Measurements from ENCODE around the gene GBP7. TPM values are rescaled to one million over a fixed set of nuclear protein-coding genes. Genes with fewer than 3 reads are reported as not detected.

GBP7 gene
- total and polyA plus RNA-seq, 4 donors: 0.89 to 27.8 (median 16.8) TPM

- Histone ChIP-seq H3K27ac (ENCODE audit: low read depth in 1 of 2, low read length in 2 of 2) (peak overlapping the region; percentile 78 to 89), H3K4me1 (ENCODE audit: control insufficient read depth in 4 of 4, insufficient read depth in 4 of 4, low read length in 3 of 4) (peaks cover 0 to 8% (median 3%) of the 10 kb centered on the region in 4 donors), H3K4me3 (ENCODE audit: low read depth in 1 of 3, low read length in 3 of 3) (peak overlapping the region; percentile 57 to 96 (median 80)), H3K27me3 (ENCODE audit: control insufficient read depth in 4 of 4, insufficient read depth in 4 of 4, low read length in 3 of 4) (no peaks in the 10 kb centered on the region), H3K9ac (ENCODE audit: low read depth in 1 of 2, low read length in 2 of 2) (peak overlapping the region; percentile 83 to 94), H3K9me3 (ENCODE audit: control insufficient read depth in 4 of 4, low read length in 3 of 4) (no peaks in the 10 kb centered on the region), H3K36me3 (ENCODE audit: control insufficient read depth in 4 of 4, insufficient read depth in 3 of 4, low read depth in 1 of 4, low read length in 3 of 4) (peaks cover 0 to 3% (median 0%) of the 10 kb centered on the region in 4 donors)
- DNase-seq (ENCODE audit: low spot score): no peak
- WGBS: 4% methylated on average over 1 of the region's 1 CpG
- no peak for TF ChIP-seq MAX (IDR thresholded peaks at IDR 0.05)
- TF ChIP-seq JUND (IDR thresholded peaks at IDR 0.05): no peak
- TF ChIP-seq TAF1 (conservative IDR thresholded peaks at IDR 0.05): no peak
- TF ChIP-seq FOXA2 (IDR thresholded peaks at IDR 0.05): no peak
- TF ChIP-seq RXRA (IDR thresholded peaks at IDR 0.05): no peak
- TF ChIP-seq RAD21 (IDR thresholded peaks at IDR 0.05): no peak
- no peak for TF ChIP-seq ATF3 (IDR thresholded peaks at IDR 0.05)
- no peak for TF ChIP-seq FOXA1 (IDR thresholded peaks at IDR 0.05)
- TF ChIP-seq EGR1 (IDR thresholded peaks at IDR 0.05; ENCODE audit: low read depth in 2 of 2): no peak
- no peak for TF ChIP-seq SP1 (IDR thresholded peaks at IDR 0.05)
- no peak for TF ChIP-seq CTCF (IDR thresholded peaks at IDR 0.05; ENCODE audit: low read depth, low read length, missing input control)
- no peak for TF ChIP-seq HNF4G (IDR thresholded peaks at IDR 0.05)
- TF ChIP-seq YY1 (IDR thresholded peaks at IDR 0.05): no peak
Measured at GRCh38 chr1:89199525-89200031, 23.8 kb upstream of the GBP7 start.

- Histone ChIP-seq H3K9ac (ENCODE audit: low read depth in 1 of 2, low read length in 2 of 2) (peak within 1 kb of the TSS; percentile 83 to 94), H3K4me1 (ENCODE audit: control insufficient read depth in 4 of 4, insufficient read depth in 4 of 4, low read length in 3 of 4) (peaks cover 0 to 8% (median 3%) of the 10 kb centered on the region in 4 donors), H3K9me3 (ENCODE audit: control insufficient read depth in 4 of 4, low read length in 3 of 4) (no peaks in the 10 kb centered on the region), H3K27ac (ENCODE audit: low read depth in 1 of 2, low read length in 2 of 2) (peak within 1 kb of the TSS; percentile 78 to 89), H3K36me3 (ENCODE audit: control insufficient read depth in 4 of 4, insufficient read depth in 3 of 4, low read depth in 1 of 4, low read length in 3 of 4) (peaks cover 0 to 9% (median 0%) of the 10 kb centered on the region in 4 donors), H3K4me3 (ENCODE audit: low read depth in 1 of 3, low read length in 3 of 3) (peak within 1 kb of the TSS; percentile 57 to 96 (median 80)), H3K27me3 (ENCODE audit: control insufficient read depth in 4 of 4, insufficient read depth in 4 of 4, low read length in 3 of 4) (no peaks in the 10 kb centered on the region)
- 2% methylated on average over 21 of the region's 21 CpGs for WGBS
- TF ChIP-seq RXRA (IDR thresholded peaks at IDR 0.05): peak; percentile 34 to 43
- no peak for TF ChIP-seq ZBTB33 (IDR thresholded peaks at IDR 0.05)
- TF ChIP-seq HNF4G (IDR thresholded peaks at IDR 0.05): no peak
- no peak for TF ChIP-seq FOXA2 (IDR thresholded peaks at IDR 0.05)
- TF ChIP-seq CTCF (IDR thresholded peaks at IDR 0.05; ENCODE audit: low read depth, low read length, missing input control): no peak
- peak; percentile 27 for TF ChIP-seq SP1 (IDR thresholded peaks at IDR 0.05)
- TF ChIP-seq EGR1 (IDR thresholded peaks at IDR 0.05; ENCODE audit: low read depth in 2 of 2): no peak
- no peak for TF ChIP-seq FOXA1 (IDR thresholded peaks at IDR 0.05)
- TF ChIP-seq JUND (IDR thresholded peaks at IDR 0.05): no peak
- peak; percentile 27 for TF ChIP-seq YY1 (IDR thresholded peaks at IDR 0.05)
- TF ChIP-seq MAX (IDR thresholded peaks at IDR 0.05): no peak
- TF ChIP-seq RAD21 (IDR thresholded peaks at IDR 0.05): peak; percentile 39 to 59
- TF ChIP-seq TAF1 (conservative IDR thresholded peaks at IDR 0.05): peak; percentile 41
- TF ChIP-seq ATF3 (IDR thresholded peaks at IDR 0.05): no peak
- peak; percentile 36 to 51 for TF ChIP-seq HNF4A (conservative IDR thresholded peaks at IDR 0.05)
- no peak for DNase-seq (ENCODE audit: low spot score)
Measured at GRCh38 chr1:89198491-89199072, 22.8 kb upstream of the GBP7 start, which contains the start of gene GBP4. TSS of gene GBP4 (minus strand) at chr1:89198942. CDS start at chr1:89198834, 108 bp downstream.

Measured in liver (tissue), 9 donors.